SK-N-SH (cell line): Measurements from ENCODE around the gene MIF. TPM values are rescaled to one million over a fixed set of nuclear protein-coding genes. Genes with fewer than 3 reads are reported as not detected.

Source experiments
- CTCF ChIA-PET: fragments of 300-600, 350-600 bp; formaldehyde crosslinking; extraction: SDS; loops from one replicate; lab custom pipeline; 2021; lab: Yijun Ruan, JAX
- POLR2A ChIA-PET: fragments of 350-600 bp; sonication (Branson Sonifier 250); formaldehyde crosslinking; extraction: SDS; loops from one replicate; lab custom pipeline; 2020; ENCODE audit warnings: antibody characterized with exemption, inconsistent platforms; lab: Yijun Ruan, JAX
- DNase-seq: peaks from one replicate; pipeline ENCODE4 v3.0.0; 2012
- H2AFZ ChIP-seq: fragments of 200-600 bp; sonication (generic); 2 replicates; pipeline ENCODE4 v1.8.1; 2016; ENCODE audit warnings: antibody characterized with exemption, mild to moderate bottlenecking, low read depth
- H3F3A ChIP-seq: fragments of 200-600 bp; sonication (generic); replicated peaks from 2 replicates; pipeline ENCODE3; 2016; ENCODE audit warnings: antibody characterized with exemption, mild to moderate bottlenecking; ENCODE audit not compliant: insufficient read depth
- H3K27ac ChIP-seq, 2 experiments: fragments of 200-500 bp in 1 of 2; fragments of 200-600 bp in 1 of 2; sonication (Bioruptor generic) in 1 of 2; sonication (generic), shearing (Covaris generic) in 1 of 2; 2 replicates each; pipeline versions ENCODE4 v1.5.1 to v1.6.1; 2014 to 2016; ENCODE audit warnings: low read depth in 2 of 2, inconsistent platforms in 1 of 2, low read length in 1 of 2, mild to moderate bottlenecking in 1 of 2, mixed read lengths in 1 of 2
- H3K27me3 ChIP-seq: fragments of 200-600 bp; sonication (generic), shearing (Covaris generic); 2 replicates; pipeline ENCODE4 v1.6.1; 2016; ENCODE audit warnings: mixed run types; ENCODE audit not compliant: insufficient read depth
- H3K36me3 ChIP-seq, 2 experiments: fragments of 200-500 bp in 1 of 2; fragments of 200-600 bp in 1 of 2; sonication (Bioruptor generic) in 1 of 2; sonication (generic) in 1 of 2; replicated peaks in 1 of 2; 2 replicates each; pipeline versions ENCODE3 to v1.5.1; 2014 to 2016; ENCODE audit warnings: low read length in 1 of 2, mild to moderate bottlenecking in 1 of 2; ENCODE audit not compliant: insufficient read depth in 2 of 2, control insufficient read depth in 1 of 2
- H3K4me1 ChIP-seq, 2 experiments: fragments of 200-500 bp in 1 of 2; fragments of 200-600 bp in 1 of 2; sonication (Bioruptor generic) in 1 of 2; sonication (generic), shearing (Covaris generic) in 1 of 2; 2 replicates each; pipeline versions ENCODE4 v1.5.1 to v1.6.1; 2014 to 2016; ENCODE audit warnings: low read depth in 1 of 2, low read length in 1 of 2, mixed run types in 1 of 2; ENCODE audit not compliant: insufficient read depth in 2 of 2, control insufficient read depth in 1 of 2
- H3K4me2 ChIP-seq: fragments of 200-600 bp; sonication (generic), shearing (Covaris generic); 2 replicates; pipeline ENCODE4 v1.6.1; 2017; ENCODE audit warnings: mixed run types
- H3K4me3 ChIP-seq, 2 experiments: fragments of 200-500 bp in 1 of 2; fragments of 200-600 bp in 1 of 2; sonication (Bioruptor generic) in 1 of 2; sonication (generic), shearing (Covaris generic) in 1 of 2; 2 replicates each; pipeline versions ENCODE4 v1.5.1 to v1.8.1; 2014 to 2016; ENCODE audit warnings: low read depth in 2 of 2, inconsistent platforms in 1 of 2, low read length in 1 of 2, mild to moderate bottlenecking in 1 of 2, mixed read lengths in 1 of 2, moderate library complexity in 1 of 2
- H3K79me2 ChIP-seq: fragments of 200-600 bp; sonication (generic); 2 replicates; pipeline ENCODE4 v1.8.1; 2017; ENCODE audit warnings: mild to moderate bottlenecking; ENCODE audit not compliant: insufficient read depth
- H3K9ac ChIP-seq: fragments of 200-600 bp; sonication (generic); 2 replicates; pipeline ENCODE4 v1.6.1; 2017; ENCODE audit warnings: mixed run types
- H3K9me2 ChIP-seq: fragments of 200-600 bp; sonication (generic); 2 replicates; pipeline ENCODE4 v1.6.1; 2017; ENCODE audit warnings: mixed run types
- H3K9me3 ChIP-seq: fragments of 200-600 bp; sonication (generic); 2 replicates; pipeline ENCODE4 v1.6.1; 2017; ENCODE audit warnings: mixed run types, mild to moderate bottlenecking, moderate library complexity
- H4K20me1 ChIP-seq: fragments of 200-600 bp; sonication (generic); 2 replicates; pipeline ENCODE4 v1.6.1; 2017; ENCODE audit warnings: mild to moderate bottlenecking, mixed run types; ENCODE audit not compliant: insufficient read depth
- EZH2phosphoT487 ChIP-seq: fragments of 200-600 bp; sonication (generic); IDR thresholded peaks from 2 replicates; pipeline ENCODE4 v1.6.1; 2017; ENCODE audit warnings: low read depth, mixed run types, mild to moderate bottlenecking, antibody characterized with exemption, moderate library complexity, borderline replicate concordance
- FOSL2 ChIP-seq: IDR thresholded peaks from 2 replicates; pipeline ENCODE4 v1.4.0; 2012; ENCODE audit warnings: low read depth, mild to moderate bottlenecking, moderate library complexity, borderline replicate concordance
- FOXJ3 ChIP-seq: sonication (generic); formaldehyde crosslinking; IDR thresholded peaks from 2 replicates; pipeline ENCODE4 v1.5.1; 2020; ENCODE audit warnings: mild to moderate bottlenecking, missing genetic modification reagents
- FOXM1 ChIP-seq: IDR thresholded peaks from 2 replicates; pipeline ENCODE4 v1.4.0; 2012; ENCODE audit warnings: low read depth, mild to moderate bottlenecking
- MEF2A ChIP-seq: IDR thresholded peaks from 2 replicates; pipeline ENCODE4 v1.4.0; 2012; ENCODE audit warnings: low read depth, borderline replicate concordance
- NRF1 ChIP-seq: IDR thresholded peaks from 2 replicates; pipeline ENCODE4 v1.6.1; 2012; ENCODE audit warnings: low read depth, mild to moderate bottlenecking, low read length
- PBX3 ChIP-seq: IDR thresholded peaks from 2 replicates; pipeline ENCODE4; 2012
- POLR2AphosphoS5 ChIP-seq: IDR thresholded peaks from 2 replicates; pipeline ENCODE4 v1.6.1; 2012; ENCODE audit warnings: low read depth, low read length
- RFX5 ChIP-seq: IDR thresholded peaks from 2 replicates; pipeline ENCODE4 v1.6.1; 2012; ENCODE audit warnings: mild to moderate bottlenecking, improper control_type of control experiment, low read length
- TCF12 ChIP-seq: IDR thresholded peaks from 2 replicates; pipeline ENCODE4 v1.4.0; 2012
- TEAD4 ChIP-seq: IDR thresholded peaks from 2 replicates; pipeline ENCODE4 v1.4.0; 2012; ENCODE audit warnings: mild to moderate bottlenecking, borderline replicate concordance; ENCODE audit not compliant: insufficient read depth
- USF2 ChIP-seq: fragments of 150-350 bp; IDR thresholded peaks from 2 replicates; pipeline ENCODE4 v1.6.1; 2017; ENCODE audit warnings: antibody characterized with exemption, low read length, low read depth, borderline replicate concordance
- WGBS: methylation state at CpG from one replicate; pipeline ENCODE4 v1.1.6; 2017; ENCODE audit warnings: low lambda C conversion rate; 5-methylcytosine and 5-hydroxymethylcytosine counted together
- polyA plus RNA-seq, 3 experiments: library from polyadenylated mRNA; depleted of rRNA; stranded (reverse); fragments of >200 nt; gene quantifications; 2 replicates each; pipeline ENCODE4 v1.2.3, GENCODE V29; 2012
- TF ChIP-seq, protein P1 (sequence below): IDR thresholded peaks from 2 replicates; pipeline ENCODE4 v1.6.1; 2012; ENCODE audit warnings: mild to moderate bottlenecking, low read depth, low read length, moderate library complexity

The MIF gene
- polyA plus RNA-seq, 1 of the 3 experiments (the other 2 are of a cell fraction): 565 TPM

- H3K27me3 ChIP-seq: no peaks in the 10 kb centered on the region
- no peak for TF ChIP-seq TEAD4
- no peak for TF ChIP-seq USF2
- no peak for TF ChIP-seq FOXM1
- no peak for TF ChIP-seq EZH2phosphoT487
- TF ChIP-seq POLR2AphosphoS5: no peak
- no peak for TF ChIP-seq FOSL2
- no peak for TF ChIP-seq PBX3
- no peak for TF ChIP-seq MEF2A
- TF ChIP-seq RFX5: no peak
- TF ChIP-seq NRF1: no peak
- TF ChIP-seq, protein P1, sequence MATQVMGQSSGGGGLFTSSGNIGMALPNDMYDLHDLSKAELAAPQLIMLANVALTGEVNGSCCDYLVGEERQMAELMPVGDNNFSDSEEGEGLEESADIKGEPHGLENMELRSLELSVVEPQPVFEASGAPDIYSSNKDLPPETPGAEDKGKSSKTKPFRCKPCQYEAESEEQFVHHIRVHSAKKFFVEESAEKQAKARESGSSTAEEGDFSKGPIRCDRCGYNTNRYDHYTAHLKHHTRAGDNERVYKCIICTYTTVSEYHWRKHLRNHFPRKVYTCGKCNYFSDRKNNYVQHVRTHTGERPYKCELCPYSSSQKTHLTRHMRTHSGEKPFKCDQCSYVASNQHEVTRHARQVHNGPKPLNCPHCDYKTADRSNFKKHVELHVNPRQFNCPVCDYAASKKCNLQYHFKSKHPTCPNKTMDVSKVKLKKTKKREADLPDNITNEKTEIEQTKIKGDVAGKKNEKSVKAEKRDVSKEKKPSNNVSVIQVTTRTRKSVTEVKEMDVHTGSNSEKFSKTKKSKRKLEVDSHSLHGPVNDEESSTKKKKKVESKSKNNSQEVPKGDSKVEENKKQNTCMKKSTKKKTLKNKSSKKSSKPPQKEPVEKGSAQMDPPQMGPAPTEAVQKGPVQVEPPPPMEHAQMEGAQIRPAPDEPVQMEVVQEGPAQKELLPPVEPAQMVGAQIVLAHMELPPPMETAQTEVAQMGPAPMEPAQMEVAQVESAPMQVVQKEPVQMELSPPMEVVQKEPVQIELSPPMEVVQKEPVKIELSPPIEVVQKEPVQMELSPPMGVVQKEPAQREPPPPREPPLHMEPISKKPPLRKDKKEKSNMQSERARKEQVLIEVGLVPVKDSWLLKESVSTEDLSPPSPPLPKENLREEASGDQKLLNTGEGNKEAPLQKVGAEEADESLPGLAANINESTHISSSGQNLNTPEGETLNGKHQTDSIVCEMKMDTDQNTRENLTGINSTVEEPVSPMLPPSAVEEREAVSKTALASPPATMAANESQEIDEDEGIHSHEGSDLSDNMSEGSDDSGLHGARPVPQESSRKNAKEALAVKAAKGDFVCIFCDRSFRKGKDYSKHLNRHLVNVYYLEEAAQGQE: no peak
- TF ChIP-seq FOXJ3: no peak
- TF ChIP-seq TCF12: no peak
- TF ChIP-seq, all 33 proteins: peak for 0
- no peak overlapping the region for H3K4me2 ChIP-seq
- no peak overlapping the region for H2AFZ ChIP-seq
- no peak overlapping the region for H3K4me3 ChIP-seq
- 77% methylated on average over 6 of the region's 9 CpGs for WGBS
- H3K79me2 ChIP-seq: no peaks in the 10 kb centered on the region
- H3K9me2 ChIP-seq: no peaks in the 10 kb centered on the region
- POLR2A ChIA-PET: interaction anchor here (0.5 to 2.5 kb wide), 11 partner anchors 9 to 291 kb away, joined by 3 to 13 read pairs (median 4); partner anchors contain the start of genes CHCHD10 and SLC2A11
- H4K20me1 ChIP-seq: no peaks in the 10 kb centered on the region
- H3F3A ChIP-seq: no peaks in the 10 kb centered on the region
- H3K36me3 ChIP-seq: no peaks in the 10 kb centered on the region
- CTCF ChIA-PET: interaction anchor here (0.9 to 10.1 kb wide), 7 partner anchors 10 to 86 kb away, joined by 3 to 277 read pairs (median 5); partner anchors contain the start of genes C22orf15, CHCHD10, MMP11 and SLC2A11
- H3K27ac ChIP-seq: peak overlapping the region in 1 of 2 experiments; percentile 91; a peak in 2 of 4 replicates
- no peaks in the 10 kb centered on the region for H3K9me3 ChIP-seq
- no peak overlapping the region for H3K9ac ChIP-seq
- H3K4me1 ChIP-seq: peaks cover 4 to 39% of the 10 kb centered on the region in 2 experiments
- DNase-seq: peak; percentile 46
Measured at GRCh38 chr22:23845265-23846080, 48.7 kb upstream of the MIF start.
